Gastrocnemius medialis (tissue), 4 donors: Measurements from ENCODE around the gene ATF7IP2. TPM values are rescaled to one million over a fixed set of nuclear protein-coding genes. Genes with fewer than 3 reads are reported as not detected.

Experiments
- ATAC-seq, 2 donors: fragments of 150-250 bp; one replicate each; pipeline ENCODE4 v1.9.1; 2016
- DNase-seq, 2 donors: peaks; one replicate each; pipeline ENCODE4 v3.0.0-alpha.2; 2019
- H3K27ac ChIP-seq, 4 donors: fragments of 200-600 bp; sonication (generic); 1 replicate in 1 of 4; 2 replicates in 3 of 4; pipeline ENCODE4 v1.5.1; 2016 to 2018; ENCODE audit warnings: mild to moderate bottlenecking in 2 of 4, moderate library complexity in 1 of 4
- H3K27me3 ChIP-seq, 3 donors: fragments of 200-600 bp; sonication (generic) in 2 of 3; 1 replicate in 1 of 3; 2 replicates in 2 of 3; pipeline versions ENCODE4 v1.5.1 to v1.6.0; 2016 to 2019; ENCODE audit warnings: mild to moderate bottlenecking in 1 of 3, moderate library complexity in 1 of 3
- H3K36me3 ChIP-seq, 2 donors: fragments of 200-600 bp; sonication (generic) in 1 of 2; one replicate each; pipeline ENCODE4 v1.5.1; 2017 to 2018
- H3K4me1 ChIP-seq, 2 donors: fragments of 200-600 bp; sonication (generic) in 1 of 2; one replicate each; pipeline ENCODE4 v1.5.1; 2016 to 2017; ENCODE audit warnings: mild to moderate bottlenecking in 2 of 2
- H3K4me3 ChIP-seq, 4 donors: fragments of 200-600 bp; sonication (generic) in 3 of 4; 1 replicate in 1 of 4; 2 replicates in 3 of 4; pipeline ENCODE4 v1.5.1; 2016 to 2019; ENCODE audit warnings: mild to moderate bottlenecking in 2 of 4
- H3K9me3 ChIP-seq, 3 donors: fragments of 200-600 bp; sonication (generic) in 2 of 3; 1 replicate in 1 of 3; 2 replicates in 2 of 3; pipeline ENCODE4 v1.5.1; 2016 to 2019
- POLR2A ChIP-seq, 2 donors: fragments of 450-650 bp; IDR thresholded peaks; one replicate each; pipeline ENCODE4 v1.6.1; 2017; ENCODE audit warnings: antibody characterized with exemption in 2 of 2, mild to moderate bottlenecking in 2 of 2, moderate library complexity in 2 of 2
- in situ Hi-C, 4 donors: fragments of 200-750 bp; cut with MboI; loops; one replicate each; pipeline versions ENCODE4 v1.15.0 to v1.8.0; 2017; ENCODE audit warnings: low sequenced_read_pairs in 4 of 4
- intact Hi-C: fragments of 100-400 bp; cut with DNase I; formaldehyde crosslinking; loops from one replicate; pipeline ENCODE4 v1.15.1; 2023; ENCODE audit warnings: low total_unique reads
- total RNA-seq, 4 donors: library from RNA; depleted of rRNA; stranded (reverse); fragments of >200 nt; gene quantifications; one replicate each; pipeline versions ENCODE4 v1.1.0 to v1.2.3, GENCODE V29; 2016
- TF ChIP-seq, protein P1 (sequence below), 5 experiments: fragments of 450-650 bp in 3 of 5; fragments of 200-600 bp in 2 of 5; sonication (generic) in 2 of 5; IDR thresholded peaks in 4 of 5; conservative IDR thresholded peaks in 1 of 5; 1 replicate in 4 of 5; 2 replicates in 1 of 5; pipeline ENCODE4 v1.5.1; 2016 to 2019; ENCODE audit warnings: antibody characterized with exemption in 5 of 5, mild to moderate bottlenecking in 3 of 5, moderate library complexity in 3 of 5

ATF7IP2 gene
- total RNA-seq, 4 donors from 2014 or later: 0.73 to 2.5 (median 1.3) TPM

- ATAC-seq (no peak), DNase-seq (no peak)
- no peaks in the 10 kb centered on the region for H3K27me3 ChIP-seq
- H3K4me1 ChIP-seq: peaks cover 16 to 18% of the 10 kb centered on the region in 2 donors
- no peaks in the 10 kb centered on the region for H3K36me3 ChIP-seq
- H3K4me3 ChIP-seq: no peak overlapping the region
- intact Hi-C loops (loop anchor here (5.0 kb wide), 1 partner anchor 1943 kb away; no protein-coding TSS in a partner anchor), in situ Hi-C loops (loop anchor here (5.0 to 25.0 kb wide), 8 partner anchors 65 to 1948 kb away; no protein-coding TSS in a partner anchor)
- TF ChIP-seq, protein P1, sequence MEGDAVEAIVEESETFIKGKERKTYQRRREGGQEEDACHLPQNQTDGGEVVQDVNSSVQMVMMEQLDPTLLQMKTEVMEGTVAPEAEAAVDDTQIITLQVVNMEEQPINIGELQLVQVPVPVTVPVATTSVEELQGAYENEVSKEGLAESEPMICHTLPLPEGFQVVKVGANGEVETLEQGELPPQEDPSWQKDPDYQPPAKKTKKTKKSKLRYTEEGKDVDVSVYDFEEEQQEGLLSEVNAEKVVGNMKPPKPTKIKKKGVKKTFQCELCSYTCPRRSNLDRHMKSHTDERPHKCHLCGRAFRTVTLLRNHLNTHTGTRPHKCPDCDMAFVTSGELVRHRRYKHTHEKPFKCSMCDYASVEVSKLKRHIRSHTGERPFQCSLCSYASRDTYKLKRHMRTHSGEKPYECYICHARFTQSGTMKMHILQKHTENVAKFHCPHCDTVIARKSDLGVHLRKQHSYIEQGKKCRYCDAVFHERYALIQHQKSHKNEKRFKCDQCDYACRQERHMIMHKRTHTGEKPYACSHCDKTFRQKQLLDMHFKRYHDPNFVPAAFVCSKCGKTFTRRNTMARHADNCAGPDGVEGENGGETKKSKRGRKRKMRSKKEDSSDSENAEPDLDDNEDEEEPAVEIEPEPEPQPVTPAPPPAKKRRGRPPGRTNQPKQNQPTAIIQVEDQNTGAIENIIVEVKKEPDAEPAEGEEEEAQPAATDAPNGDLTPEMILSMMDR (IDR thresholded peaks at IDR 0.05 in 4 of 5, conservative IDR thresholded peaks at IDR 0.05 in 1 of 5): no peak
- no peak for TF ChIP-seq POLR2A (IDR thresholded peaks at IDR 0.05)
- no peak overlapping the region for H3K27ac ChIP-seq
- H3K9me3 ChIP-seq: no peaks in the 10 kb centered on the region
These were observed 124.4 kb downstream of the ATF7IP2 start for GRCh38 chr16:10510279-10510678.

GRCh38 chr16:10511829-10512228 lies 126.0 kb downstream of the ATF7IP2 start:
- ATAC-seq: no peak
- TF ChIP-seq, protein P1 (IDR thresholded peaks at IDR 0.05 in 4 of 5, conservative IDR thresholded peaks at IDR 0.05 in 1 of 5): no peak
- TF ChIP-seq POLR2A (IDR thresholded peaks at IDR 0.05): no peak
- Histone ChIP-seq H3K4me3 (no peak overlapping the region), H3K36me3 (no peaks in the 10 kb centered on the region), H3K27ac (no peak overlapping the region), H3K27me3 (no peaks in the 10 kb centered on the region), H3K4me1 (peaks cover 18 to 21% of the 10 kb centered on the region in 2 donors), H3K9me3 (no peaks in the 10 kb centered on the region)
- intact Hi-C loops (loop anchor here (5.0 kb wide), 1 partner anchor 1945 kb away; no protein-coding TSS in a partner anchor), in situ Hi-C loops (loop anchor here (5.0 to 25.0 kb wide), 8 partner anchors 63 to 1950 kb away; no protein-coding TSS in a partner anchor)
- DNase-seq: no peak

- intact Hi-C loops: loop anchor here (1.0 to 5.0 kb wide), 4 partner anchors 63 to 1947 kb away; no protein-coding TSS in a partner anchor
- Histone ChIP-seq H3K27me3 (no peaks in the 10 kb centered on the region), H3K36me3 (no peaks in the 10 kb centered on the region), H3K4me1 (peaks cover 18 to 21% of the 10 kb centered on the region in 2 donors), H3K9me3 (no peaks in the 10 kb centered on the region), H3K4me3 (peak overlapping the region in 1 of 4 donors; percentile 5), H3K27ac (peak overlapping the region; percentile 61 to 85 (median 68))
- in situ Hi-C loops: loop anchor here (5.0 to 25.0 kb wide), 9 partner anchors 60 to 1952 kb away; no protein-coding TSS in a partner anchor
- peak; percentile 15 to 59 for DNase-seq
- ATAC-seq: peak; percentile 89 to 91
- TF ChIP-seq, protein P1 (IDR thresholded peaks at IDR 0.05 in 4 of 5, conservative IDR thresholded peaks at IDR 0.05 in 1 of 5): peak; percentile 67 to 74 (median 73)
- TF ChIP-seq POLR2A (IDR thresholded peaks at IDR 0.05): no peak
These were observed 128.7 kb downstream of the ATF7IP2 start for GRCh38 chr16:10514369-10515055.

DNA sequence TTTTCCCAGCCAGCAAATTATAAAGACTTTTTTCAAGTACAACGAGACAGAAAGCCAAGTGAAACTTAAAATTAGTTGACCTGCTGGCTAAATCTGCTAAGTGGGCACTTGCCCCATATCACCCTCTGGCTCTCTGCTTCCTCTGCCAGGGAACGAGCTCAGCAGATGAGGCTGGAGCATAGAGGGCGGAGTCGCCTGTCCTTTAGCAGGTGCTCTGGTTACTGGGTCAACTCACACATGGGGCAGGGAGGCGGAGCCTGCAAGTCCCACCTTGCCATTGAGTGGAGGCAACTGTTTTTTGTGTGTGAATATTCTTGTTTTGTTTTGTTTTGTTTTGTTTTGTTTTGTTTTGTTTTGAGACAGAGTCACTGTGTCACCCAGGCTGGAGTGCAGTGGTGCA lies 132.0 kb downstream of the ATF7IP2 start:
- Histone ChIP-seq H3K9me3 (no peaks in the 10 kb centered on the region), H3K36me3 (no peaks in the 10 kb centered on the region), H3K27ac (no peak overlapping the region), H3K4me3 (no peak overlapping the region), H3K27me3 (no peaks in the 10 kb centered on the region), H3K4me1 (peaks cover 18 to 21% of the 10 kb centered on the region in 2 donors)
- ATAC-seq: peak in 1 of 2 donors; percentile 49
- intact Hi-C loops (no loop called here), in situ Hi-C loops (loop anchor here (5.0 to 25.0 kb wide), 7 partner anchors 57 to 1956 kb away; no protein-coding TSS in a partner anchor)
- TF ChIP-seq, protein P1 (IDR thresholded peaks at IDR 0.05 in 4 of 5, conservative IDR thresholded peaks at IDR 0.05 in 1 of 5): no peak
- TF ChIP-seq POLR2A (IDR thresholded peaks at IDR 0.05): no peak
- peak in 1 of 2 donors; percentile 9 for DNase-seq
